ENCODE results near the gene CKAP2L. TPM values are rescaled to one million over a fixed set of nuclear protein-coding genes. Genes with fewer than 3 reads are reported as not detected.

CKAP2L gene
- total and polyA plus RNA-seq, 2 donors (not counting 3 experiments of a cell fraction or from before 2014, with no cell fraction given): 3.4 to 30.7 TPM

DNA sequence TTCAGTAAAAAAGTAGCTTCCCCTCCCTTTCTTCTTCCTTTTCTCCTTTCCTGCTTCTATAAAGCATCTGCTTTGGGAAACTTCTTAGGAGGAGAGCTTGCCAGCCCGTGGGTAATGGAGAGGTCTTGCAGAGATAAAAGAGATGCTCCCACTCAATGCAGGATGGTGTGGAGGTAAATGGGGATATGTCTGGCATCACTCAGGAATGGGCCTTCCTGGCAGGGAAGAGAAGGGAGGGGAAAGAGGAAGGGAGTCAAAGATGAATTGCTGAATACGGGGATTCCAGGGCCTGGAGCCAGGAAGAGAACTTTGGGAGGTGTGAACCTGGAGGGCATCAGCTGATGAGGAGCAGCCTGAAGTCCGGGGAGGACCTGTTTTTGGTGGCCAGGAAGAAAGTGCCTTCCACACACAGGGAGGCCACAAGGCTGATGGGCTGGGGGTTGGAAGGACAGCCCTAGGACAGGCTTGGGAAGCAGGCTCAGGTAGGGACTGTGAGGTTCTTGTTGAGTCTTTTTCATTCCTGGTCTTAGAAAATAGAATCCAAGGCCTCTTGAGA is 46.9 kb upstream of the CKAP2L start:
- peaks cover 27% of the 10 kb centered on the region for H3K4me1 ChIP-seq (ENCODE audit: control insufficient read depth, extremely low read depth, insufficient read depth, low read length)
- H3K9me1 ChIP-seq (replicated peaks; ENCODE audit: control insufficient read depth, extremely low read depth, insufficient read depth, low read length): no peaks in the 10 kb centered on the region
- no peaks in the 10 kb centered on the region for H3K9me3 ChIP-seq (replicated peaks; ENCODE audit: control insufficient read depth, insufficient read depth, low read length)
- DNase-seq (ENCODE audit: low read depth, low spot score) (no peak), FAIRE-seq (no peak)
- H3K27ac ChIP-seq (ENCODE audit: insufficient read depth, low read depth, low read length): peak overlapping the region; percentile 92
- H3K27me3 ChIP-seq (ENCODE audit: control insufficient read depth in 2 of 2, insufficient read depth in 2 of 2, low read length in 2 of 2): no peaks in the 10 kb centered on the region
- intact Hi-C loops (cut with micrococcal nuclease) (loop anchor here (5.0 kb wide), 2 partner anchors 119 to 131 kb away; no protein-coding TSS in a partner anchor), dilution Hi-C loops (cut with MboI; ENCODE audit: extremely low pct_ligation_motif_present, low sequenced_read_pairs) (no loop called here)
- no peaks in the 10 kb centered on the region for H4K20me1 ChIP-seq (replicated peaks; ENCODE audit: control insufficient read depth, extremely low read depth, insufficient read depth, low read length)
- no peak for TF ChIP-seq MYC (IDR thresholded peaks at IDR 0.05; ENCODE audit: low read depth, low read length)
- no peak for TF ChIP-seq EZH2 (IDR thresholded peaks at IDR 0.05; ENCODE audit: borderline replicate concordance, low read depth, low read length, severe bottlenecking)
- no peak for TF ChIP-seq POLR2AphosphoS5 (IDR thresholded peaks at IDR 0.05; ENCODE audit: insufficient read depth, low read depth, low read length)
- TF ChIP-seq, protein P1, sequence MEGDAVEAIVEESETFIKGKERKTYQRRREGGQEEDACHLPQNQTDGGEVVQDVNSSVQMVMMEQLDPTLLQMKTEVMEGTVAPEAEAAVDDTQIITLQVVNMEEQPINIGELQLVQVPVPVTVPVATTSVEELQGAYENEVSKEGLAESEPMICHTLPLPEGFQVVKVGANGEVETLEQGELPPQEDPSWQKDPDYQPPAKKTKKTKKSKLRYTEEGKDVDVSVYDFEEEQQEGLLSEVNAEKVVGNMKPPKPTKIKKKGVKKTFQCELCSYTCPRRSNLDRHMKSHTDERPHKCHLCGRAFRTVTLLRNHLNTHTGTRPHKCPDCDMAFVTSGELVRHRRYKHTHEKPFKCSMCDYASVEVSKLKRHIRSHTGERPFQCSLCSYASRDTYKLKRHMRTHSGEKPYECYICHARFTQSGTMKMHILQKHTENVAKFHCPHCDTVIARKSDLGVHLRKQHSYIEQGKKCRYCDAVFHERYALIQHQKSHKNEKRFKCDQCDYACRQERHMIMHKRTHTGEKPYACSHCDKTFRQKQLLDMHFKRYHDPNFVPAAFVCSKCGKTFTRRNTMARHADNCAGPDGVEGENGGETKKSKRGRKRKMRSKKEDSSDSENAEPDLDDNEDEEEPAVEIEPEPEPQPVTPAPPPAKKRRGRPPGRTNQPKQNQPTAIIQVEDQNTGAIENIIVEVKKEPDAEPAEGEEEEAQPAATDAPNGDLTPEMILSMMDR (IDR thresholded peaks at IDR 0.05; ENCODE audit: extremely low read depth in 1 of 2, insufficient read depth in 1 of 2, low read depth in 1 of 2, low read length in 2 of 2): no peak
- TF ChIP-seq, protein P2, sequence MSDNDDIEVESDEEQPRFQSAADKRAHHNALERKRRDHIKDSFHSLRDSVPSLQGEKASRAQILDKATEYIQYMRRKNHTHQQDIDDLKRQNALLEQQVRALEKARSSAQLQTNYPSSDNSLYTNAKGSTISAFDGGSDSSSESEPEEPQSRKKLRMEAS (IDR thresholded peaks at IDR 0.05; ENCODE audit: insufficient read depth, insufficient read length): no peak
- TF ChIP-seq JUN (IDR thresholded peaks at IDR 0.05; ENCODE audit: borderline replicate concordance, insufficient read depth, insufficient read length, low read depth): no peak
- TF ChIP-seq GATA2 (IDR thresholded peaks at IDR 0.05; ENCODE audit: insufficient read depth, insufficient read length, low read depth, low read length): no peak
- no peak for TF ChIP-seq POLR2A (IDR thresholded peaks at IDR 0.05; ENCODE audit: low read depth, low read length)
- TF ChIP-seq FOS (IDR thresholded peaks at IDR 0.05; ENCODE audit: borderline replicate concordance, insufficient read depth, low read length): no peak
- no TSS peak for BruUV-seq (replicated peaks)
- CTCF ChIA-PET: interaction anchor here (0.6 to 3.2 kb wide), 11 partner anchors 10 to 148 kb away, joined by 3 to 25 read pairs (median 6); partner anchors contain the start of genes IL1A and IL1B
- no peaks in the 10 kb centered on the region for H3K79me2 ChIP-seq (ENCODE audit: control insufficient read depth, insufficient read depth, low read length)
- H3K4me3 ChIP-seq (replicated peaks in 1 of 3; ENCODE audit: insufficient read depth in 1 of 3, low read depth in 1 of 3, low read length in 3 of 3): no peak overlapping the region
- peak overlapping the region; percentile 41 for H3K4me2 ChIP-seq (ENCODE audit: insufficient read depth, low read length)
- H3K36me3 ChIP-seq (ENCODE audit: control insufficient read depth in 2 of 2, extremely low read depth in 1 of 2, insufficient read depth in 2 of 2, low read length in 2 of 2): no peaks in the 10 kb centered on the region
- POLR2A ChIA-PET: interaction anchor here (0.7 to 1.1 kb wide), 2 partner anchors 18 to 167 kb away, joined by 3 read pairs; no protein-coding TSS in a partner anchor
- peak overlapping the region; percentile 63 for H3K9ac ChIP-seq (replicated peaks; ENCODE audit: extremely low read depth, insufficient read depth, low read length)
- peak overlapping the region; percentile 2 for H2AFZ ChIP-seq (ENCODE audit: low read depth, low read length)

Measured in endothelial cell of umbilical vein (primary cell).